H1 (cell line): ENCODE results near the gene STARD7. TPM values are rescaled to one million over a fixed set of nuclear protein-coding genes. Genes with fewer than 3 reads are reported as not detected.

Source experiments
- CTCF ChIA-PET: fragments of 300-600 bp; sonication (Branson Sonifier 250); formaldehyde crosslinking; loops from one replicate; lab custom pipeline; 2021; ENCODE audit not compliant: partially characterized antibody; lab: Charles Lee
- POLR2A ChIA-PET: fragments of 300-600 bp; sonication (Branson Sonifier 250); formaldehyde crosslinking; loops from one replicate; lab custom pipeline; 2021; ENCODE audit warnings: inconsistent platforms; ENCODE audit not compliant: partially characterized antibody; lab: Charles Lee
- DNase-seq, 2 experiments: peaks; one replicate each; pipeline versions ENCODE4 v3.0.0 to v3.0.0-alpha.2; 2010 to 2022; ENCODE audit warnings: low spot score in 2 of 2, low read depth in 1 of 2, mixed read lengths in 1 of 2
- FAIRE-seq: peaks from 2 replicates; lab custom pipeline; 2011; peaks lifted over from hg19 to GRCh38; lab: Jason Lieb, UNC
- H2AFZ ChIP-seq: 2 replicates; pipeline ENCODE4 v1.8.1; 2012; ENCODE audit warnings: low read length, inconsistent platforms
- H2AK5ac ChIP-seq: 2 replicates; pipeline ENCODE4 v1.6.1; 2013; ENCODE audit warnings: low read depth, low read length
- H2BK120ac ChIP-seq: replicated peaks from 2 replicates; pipeline ENCODE3; 2013; ENCODE audit warnings: low read depth, low read length, inconsistent platforms
- H2BK12ac ChIP-seq: 2 replicates; pipeline ENCODE4 v1.6.1; 2013; ENCODE audit warnings: low read depth, low read length
- H2BK15ac ChIP-seq: 2 replicates; pipeline ENCODE4 v1.6.1; 2013; ENCODE audit warnings: low read length
- H2BK20ac ChIP-seq: 2 replicates; pipeline ENCODE4 v1.6.1; 2013; ENCODE audit warnings: low read length
- H2BK5ac ChIP-seq: 2 replicates; pipeline ENCODE4 v1.6.1; 2013; ENCODE audit warnings: low read depth, low read length
- H3K14ac ChIP-seq: 2 replicates; pipeline ENCODE4 v1.6.1; 2013; ENCODE audit warnings: inconsistent platforms; ENCODE audit not compliant: insufficient read length
- H3K18ac ChIP-seq: 2 replicates; pipeline ENCODE4 v1.6.1; 2013; ENCODE audit warnings: low read length; ENCODE audit errors: extremely low read depth
- H3K23ac ChIP-seq: 2 replicates; pipeline ENCODE4 v1.6.1; 2013; ENCODE audit warnings: inconsistent platforms; ENCODE audit not compliant: insufficient read length
- H3K23me2 ChIP-seq: 2 replicates; pipeline ENCODE4 v1.6.1; 2013; ENCODE audit warnings: low read depth, low read length
- H3K27ac ChIP-seq: 2 replicates; pipeline ENCODE4 v1.6.1; 2011; ENCODE audit warnings: low read depth, low read length, inconsistent platforms
- H3K27me3 ChIP-seq, 4 experiments: replicated peaks in 1 of 4; 1 replicate in 1 of 4; 2 replicates in 3 of 4; pipeline versions ENCODE4 v1.6.1 to v1.8.1; 2011 to 2013; ENCODE audit warnings: low read length in 3 of 4, mild to moderate bottlenecking in 3 of 4, inconsistent platforms in 2 of 4, mixed read lengths in 2 of 4, moderate library complexity in 1 of 4; ENCODE audit not compliant: control insufficient read depth in 3 of 4, insufficient read depth in 3 of 4; ENCODE audit errors: extremely low read depth in 1 of 4
- H3K36me3 ChIP-seq, 4 experiments: 2 replicates each; pipeline versions ENCODE4 v1.6.1 to v1.8.1; 2011 to 2013; ENCODE audit warnings: mild to moderate bottlenecking in 4 of 4, low read length in 3 of 4, moderate library complexity in 2 of 4, control low read depth in 1 of 4, inconsistent platforms in 1 of 4; ENCODE audit not compliant: insufficient read depth in 4 of 4, control insufficient read depth in 2 of 4
- H3K4ac ChIP-seq: replicated peaks from 2 replicates; pipeline ENCODE3; 2013; ENCODE audit warnings: low read length, low read depth, mixed read lengths, inconsistent platforms; ENCODE audit not compliant: insufficient read length
- H3K4me1 ChIP-seq, 4 experiments: replicated peaks in 1 of 4; 1 replicate in 1 of 4; 2 replicates in 3 of 4; pipeline versions ENCODE4 v1.6.1 to v1.8.1; 2011 to 2013; ENCODE audit warnings: low read length in 3 of 4, inconsistent platforms in 2 of 4, mixed read lengths in 1 of 4; ENCODE audit not compliant: insufficient read depth in 4 of 4, control insufficient read depth in 3 of 4
- H3K4me2 ChIP-seq, 2 experiments: 2 replicates each; pipeline versions ENCODE4 v1.6.1 to v1.8.1; 2011 to 2013; ENCODE audit warnings: low read depth in 2 of 2, low read length in 2 of 2, control low read depth in 1 of 2, inconsistent platforms in 1 of 2, mild to moderate bottlenecking in 1 of 2; ENCODE audit not compliant: insufficient read depth in 1 of 2
- H3K4me3 ChIP-seq, 4 experiments: fragments of 200-600, 300-600 bp in 1 of 4; sonication (generic), shearing (Covaris generic), sonication (Bioruptor Twin) in 1 of 4; 2 replicates each; pipeline versions ENCODE4 v1.5.1 to v1.8.1; 2011 to 2016; ENCODE audit warnings: low read length in 4 of 4, low read depth in 3 of 4, control low read depth in 2 of 4, inconsistent platforms in 2 of 4, mild to moderate bottlenecking in 2 of 4, mixed read lengths in 1 of 4, moderate library complexity in 1 of 4; ENCODE audit not compliant: insufficient read depth in 2 of 4; ENCODE audit errors: extremely low read depth in 1 of 4
- H3K56ac ChIP-seq: replicated peaks from 2 replicates; pipeline ENCODE3; 2013; ENCODE audit warnings: low read depth, mild to moderate bottlenecking, mixed read lengths, low read length, inconsistent platforms; ENCODE audit not compliant: insufficient read length
- H3K79me1 ChIP-seq: 2 replicates; pipeline ENCODE4 v1.6.1; 2013; ENCODE audit warnings: low read depth, low read length, control low read depth
- H3K79me2 ChIP-seq, 2 experiments: 2 replicates each; pipeline versions ENCODE4 v1.6.1 to v1.8.1; 2012 to 2013; ENCODE audit warnings: low read length in 2 of 2, mild to moderate bottlenecking in 2 of 2, inconsistent platforms in 1 of 2; ENCODE audit not compliant: insufficient read depth in 2 of 2, control insufficient read depth in 1 of 2
- H3K9ac ChIP-seq, 4 experiments: replicated peaks in 1 of 4; 1 replicate in 1 of 4; 2 replicates in 3 of 4; pipeline versions ENCODE4 v1.6.1 to v1.8.1; 2011 to 2013; ENCODE audit warnings: low read depth in 3 of 4, low read length in 3 of 4, control low read depth in 2 of 4, mild to moderate bottlenecking in 2 of 4, moderate library complexity in 2 of 4, inconsistent platforms in 1 of 4; ENCODE audit errors: extremely low read depth in 1 of 4
- H3K9me3 ChIP-seq, 2 experiments: 2 replicates each; pipeline versions ENCODE4 v1.6.1 to v1.8.1; 2012 to 2013; ENCODE audit warnings: mild to moderate bottlenecking in 2 of 2, moderate library complexity in 2 of 2, control low read depth in 1 of 2, inconsistent platforms in 1 of 2, low read depth in 1 of 2, low read length in 1 of 2, mixed read lengths in 1 of 2; ENCODE audit not compliant: insufficient read depth in 2 of 2
- H4K20me1 ChIP-seq, 2 experiments: replicated peaks in 1 of 2; 2 replicates each; pipeline versions ENCODE3 to v1.8.1; 2011 to 2013; ENCODE audit warnings: inconsistent platforms in 2 of 2, low read length in 2 of 2, mild to moderate bottlenecking in 1 of 2; ENCODE audit not compliant: insufficient read depth in 2 of 2, control insufficient read depth in 1 of 2
- H4K5ac ChIP-seq: 2 replicates; pipeline ENCODE4 v1.6.1; 2013; ENCODE audit warnings: low read length, low read depth, mixed read lengths, inconsistent platforms; ENCODE audit not compliant: insufficient read length
- H4K8ac ChIP-seq: 2 replicates; pipeline ENCODE4 v1.8.0; 2013; ENCODE audit warnings: mild to moderate bottlenecking, moderate library complexity, low read length, inconsistent platforms; ENCODE audit not compliant: insufficient read depth; ENCODE audit errors: extremely low read depth
- H4K91ac ChIP-seq: replicated peaks from 2 replicates; pipeline ENCODE3; 2013; ENCODE audit warnings: low read length, mixed read lengths, inconsistent platforms; ENCODE audit not compliant: insufficient read length
- CBX8 ChIP-seq: fragments of 300-800, 300-1000 bp; sonication (generic); IDR thresholded peaks from 2 replicates; pipeline ENCODE4 v1.7.1; 2016; ENCODE audit warnings: low read depth, low read length, borderline replicate concordance
- CHD2 ChIP-seq: IDR thresholded peaks from 2 replicates; pipeline ENCODE4 v1.6.1; 2012; ENCODE audit warnings: low read length, improper control_type of control experiment
- HDAC6 ChIP-seq: IDR thresholded peaks from one replicate; pipeline ENCODE4 v1.7.1; 2012; ENCODE audit warnings: low read depth, mild to moderate bottlenecking, inconsistent platforms, low read length, moderate library complexity
- KDM4A ChIP-seq: IDR thresholded peaks from one replicate; pipeline ENCODE4 v1.7.1; 2012; ENCODE audit warnings: low read depth, mild to moderate bottlenecking, moderate library complexity, low read length, inconsistent platforms; ENCODE audit not compliant: severe bottlenecking
- NANOG ChIP-seq: IDR thresholded peaks from 2 replicates; pipeline ENCODE4 v1.6.1; 2011; ENCODE audit warnings: low read length, low read depth, mild to moderate bottlenecking, inconsistent platforms; ENCODE audit not compliant: insufficient read depth, poor library complexity, severe bottlenecking
- NRF1 ChIP-seq: IDR thresholded peaks from 2 replicates; pipeline ENCODE4 v1.6.1; 2011; ENCODE audit warnings: mild to moderate bottlenecking, low read depth, low read length, improper control_type of control experiment
- RAD21 ChIP-seq, 2 experiments: IDR thresholded peaks in 1 of 2; conservative IDR thresholded peaks in 1 of 2; 2 replicates each; pipeline ENCODE4 v1.6.1; 2011; ENCODE audit warnings: low read depth in 2 of 2, low read length in 2 of 2, improper control_type of control experiment in 1 of 2, inconsistent platforms in 1 of 2, mild to moderate bottlenecking in 1 of 2, moderate library complexity in 1 of 2
- SUZ12 ChIP-seq: fragments of 200-600 bp; sonication (generic); IDR thresholded peaks from 2 replicates; pipeline ENCODE4 v1.6.1; 2012; ENCODE audit warnings: mild to moderate bottlenecking, inconsistent platforms, low read length, moderate library complexity, mixed read lengths
- TBP ChIP-seq: IDR thresholded peaks from 2 replicates; pipeline ENCODE4 v1.6.1; 2011; ENCODE audit warnings: low read depth, low read length, improper control_type of control experiment
- TEAD4 ChIP-seq: IDR thresholded peaks from 2 replicates; pipeline ENCODE4 v1.6.1; 2012; ENCODE audit warnings: low read depth, low read length, inconsistent platforms, mixed read lengths
- WGBS, 2 experiments: shearing (Covaris generic) in 1 of 2; methylation state at CpG; one replicate each; pipeline versions ENCODE4 v1.1.6 to v1.1.7; 2013 to 2015; ENCODE audit warnings: low lambda C conversion rate in 2 of 2, mixed read lengths in 2 of 2, inconsistent platforms in 1 of 2, low coverage in 1 of 2, missing lambda C conversion rate in 1 of 2; ENCODE audit not compliant: insufficient replicate concordance in 2 of 2, insufficient coverage in 1 of 2, insufficient read length in 1 of 2; ENCODE audit errors: extremely low coverage in 1 of 2, missing lambda C conversion rate in 1 of 2; 5-methylcytosine and 5-hydroxymethylcytosine counted together
- polyA plus RNA-seq, 7 experiments: library from polyadenylated mRNA; depleted of rRNA in 3 of 7; stranded (reverse) in 5 of 7; unstranded in 2 of 7; fragments of >200 nt in 5 of 7; fragments of 200-250 nt in 2 of 7; gene quantifications; 1 replicate in 5 of 7; 2 replicates in 1 of 7; 4 replicates in 1 of 7; pipeline versions ENCODE4 v1.2.1 to v1.2.3, GENCODE V29; 2011 to 2013; ENCODE audit warnings: missing spikeins in 2 of 7, mixed read lengths in 2 of 7
- total RNA-seq: library from RNA; stranded (reverse); fragmentation: NEBNext Ultra II Directional; extraction: Animal tissue kit (Norgen Biotek cat#: 25700); gene quantifications from 2 replicates; pipeline ENCODE4 v1.2.1, GENCODE V29; 2021

Gene STARD7
- total and polyA plus RNA-seq, 2 of the 8 experiments (the other 6 are each of a cell fraction or from before 2014, with no cell fraction given), result 89.1 to 200 TPM

DNA sequence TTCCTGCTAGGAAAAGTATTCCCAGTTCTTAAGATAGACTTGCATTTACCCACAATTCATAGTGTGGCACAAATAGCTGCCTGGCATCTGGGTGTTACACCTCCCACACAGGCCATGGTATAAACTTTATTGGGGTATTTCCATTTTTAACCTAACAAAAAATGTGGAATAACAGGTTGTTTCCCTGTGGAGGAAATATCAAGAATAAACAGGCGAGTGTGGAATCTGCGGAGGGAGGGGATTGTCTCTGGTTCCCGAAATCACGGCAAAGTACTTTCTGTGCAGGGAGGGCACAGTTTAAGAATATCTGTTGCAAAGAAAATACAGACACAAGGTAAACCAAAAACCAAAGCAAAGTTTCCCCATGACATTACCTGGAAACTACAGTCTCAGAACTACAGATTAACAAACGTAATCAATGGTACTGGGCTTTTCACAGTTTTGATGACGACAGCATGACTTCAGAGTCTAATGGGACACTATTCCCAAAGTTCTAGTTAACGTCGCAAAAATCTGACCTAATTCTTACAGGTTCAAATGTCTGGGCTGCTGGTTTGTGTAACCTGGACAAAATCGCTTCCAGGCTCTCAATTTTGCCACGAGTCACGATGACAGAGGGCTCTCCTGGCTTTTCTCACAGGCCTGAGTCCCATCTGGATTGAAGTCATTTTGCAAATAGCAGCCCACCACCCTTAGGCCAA lies 1.4 kb downstream of the STARD7 start:
- H3K23ac ChIP-seq, result no peak overlapping the region
- H3K4me3 ChIP-seq, result peak overlapping the region; percentile 60 to 93 (median 76)
- H3K27me3 ChIP-seq, result no peaks in the 10 kb centered on the region
- no peak overlapping the region for H2BK12ac ChIP-seq
- no peak overlapping the region for H2BK120ac ChIP-seq
- H3K9ac ChIP-seq, result peak overlapping the region; percentile 37 to 92 (median 76); a peak in 6 of 7 replicates
- TF ChIP-seq KDM4A (no peak), TBP (no peak), HDAC6 (no peak), RAD21 (IDR thresholded peaks at IDR 0.05 in 1 of 2, conservative IDR thresholded peaks at IDR 0.05 in 1 of 2; ENCODE audit: low read depth in 2 of 2, low read length in 2 of 2) (no peak), NANOG (no peak), SUZ12 (no peak), TEAD4 (no peak), CHD2 (no peak), CBX8 (no peak), NRF1 (no peak)
- H2AK5ac ChIP-seq, result no peak overlapping the region
- H4K91ac ChIP-seq, result no peak overlapping the region
- peaks cover 3% of the 10 kb centered on the region; the same call in 1 of the 2 replicates for H3K79me1 ChIP-seq
- H4K8ac ChIP-seq, result no peak overlapping the region
- ChIA-PET POLR2A (interaction anchor here (0.9 to 2.2 kb wide), 3 partner anchors 46 to 62 kb away, joined by 3 to 6 read pairs (median 5); partner anchors contain the start of gene DUSP2), CTCF (no interaction called here)
- no peak for DNase-seq
- no peak for FAIRE-seq
- H2BK20ac ChIP-seq, result no peak overlapping the region
- no peak overlapping the region for H2BK15ac ChIP-seq
- peaks cover 4 to 8% (median 5%) of the 10 kb centered on the region in 4 experiments; a peak in 5 of 7 replicates for H3K4me1 ChIP-seq
- no peak overlapping the region for H3K56ac ChIP-seq
- no peak overlapping the region for H4K5ac ChIP-seq
- no peak overlapping the region for H3K14ac ChIP-seq
- H3K18ac ChIP-seq, result no peak overlapping the region
- no peak overlapping the region for H2BK5ac ChIP-seq
- H3K23me2 ChIP-seq, result peaks cover 8% of the 10 kb centered on the region; the same call in 1 of the 2 replicates
- H3K36me3 ChIP-seq, result no peaks in the 10 kb centered on the region
- 44% methylated on average over 11 of the region's 11 CpGs; no CpG with 5 or more reads in 1 of the 2 experiments for WGBS, 2 experiments
- no peak overlapping the region for H3K27ac ChIP-seq
- peaks cover 47 to 63% of the 10 kb centered on the region in 2 experiments for H3K79me2 ChIP-seq
- H2AFZ ChIP-seq, result no peak overlapping the region
- H3K4me2 ChIP-seq, result peak overlapping the region; percentile 86 to 91
- peaks cover 25 to 29% of the 10 kb centered on the region in 2 experiments for H4K20me1 ChIP-seq
- no peak overlapping the region for H3K4ac ChIP-seq
- no peaks in the 10 kb centered on the region for H3K9me3 ChIP-seq
